Lung (tissue), 12 donors: ENCODE results near the gene EPB41L2. TPM values are rescaled to one million over a fixed set of nuclear protein-coding genes. Genes with fewer than 3 reads are reported as not detected.

Experiments
- ATAC-seq: fragments of 200-7000 bp; cut with Tn5 transposase; one replicate; pipeline ENCODE4 v1.9.1; 2020; ENCODE audit warnings: moderate number of reproducible peaks; ENCODE audit not compliant: insufficient read depth, low FRiP score
- DNase-seq, 3 donors: peaks; one replicate each; pipeline ENCODE4 v3.0.0-alpha.2; 2013 to 2017
- H3K27ac ChIP-seq, 2 donors: one replicate each; pipeline ENCODE4 v1.5.1; 2013; ENCODE audit warnings: mild to moderate bottlenecking in 2 of 2, moderate library complexity in 2 of 2, control low read depth in 1 of 2, inconsistent platforms in 1 of 2, low read depth in 1 of 2, low read length in 1 of 2
- H3K27me3 ChIP-seq, 3 donors: one replicate each; pipeline ENCODE4 v1.5.1; 2013; ENCODE audit warnings: low read length in 2 of 3; ENCODE audit not compliant: control insufficient read depth in 3 of 3, insufficient read depth in 3 of 3
- H3K36me3 ChIP-seq, 4 donors: one replicate each; pipeline ENCODE4 v1.5.1; 2013; ENCODE audit warnings: low read length in 4 of 4, mild to moderate bottlenecking in 1 of 4, moderate library complexity in 1 of 4; ENCODE audit not compliant: control insufficient read depth in 4 of 4, insufficient read depth in 4 of 4
- H3K4me1 ChIP-seq, 5 donors: one replicate each; pipeline ENCODE4 v1.5.1; 2013; ENCODE audit warnings: low read length in 5 of 5, mild to moderate bottlenecking in 2 of 5, moderate library complexity in 1 of 5; ENCODE audit not compliant: control insufficient read depth in 5 of 5, insufficient read depth in 5 of 5
- H3K4me3 ChIP-seq: one replicate; pipeline ENCODE4 v1.5.1; 2013; ENCODE audit warnings: mild to moderate bottlenecking, control low read depth, moderate library complexity
- H3K9ac ChIP-seq, 2 donors: one replicate each; pipeline ENCODE4 v1.5.1; 2013; ENCODE audit warnings: low read length in 2 of 2, control low read depth in 1 of 2; ENCODE audit not compliant: insufficient read depth in 1 of 2
- H3K9me3 ChIP-seq, 4 donors: one replicate each; pipeline ENCODE4 v1.5.1; 2013; ENCODE audit warnings: low read length in 3 of 4, mild to moderate bottlenecking in 1 of 4, moderate library complexity in 1 of 4; ENCODE audit not compliant: control insufficient read depth in 4 of 4, insufficient read depth in 3 of 4
- CTCF ChIP-seq: IDR thresholded peaks from 2 replicates; pipeline ENCODE4 v1.5.1; 2012; ENCODE audit warnings: mild to moderate bottlenecking; ENCODE audit errors: control extremely low read depth, extremely low read depth
- WGBS, 2 donors: extraction: QIAGEN DNeasy Blood & Tissue Kit; methylation state at CpG; one replicate each; pipeline ENCODE4 v1.1.7; 2013; 5-methylcytosine and 5-hydroxymethylcytosine counted together
- polyA plus RNA-seq, 2 donors: library from polyadenylated mRNA; stranded (reverse); fragments of 200-250 nt; gene quantifications; one replicate each; pipeline ENCODE4 v1.2.1, GENCODE V29; 2013
- total RNA-seq, 2 donors: library from RNA; depleted of rRNA in 1 of 2; stranded (reverse); fragments of >200 nt in 1 of 2; gene quantifications; one replicate each; pipeline ENCODE4 v1.2.1, GENCODE V29; 2014 to 2021
- donor health status: control.
- donor health status: control.
- donor health status: Bipolar disorder and iron deficiency.
- donor health status: healthy.
- donor health status: DM: yes; HTN: yes; CAD: no.

Gene EPB41L2
- total and polyA plus RNA-seq, 4 donors, result 21.9 to 265 (median 52.7) TPM

- Histone ChIP-seq H3K27ac (no peak overlapping the region), H3K9me3 (peaks cover 0 to 17% (median 7%) of the 10 kb centered on the region in 4 donors), H3K4me3 (no peak overlapping the region), H3K4me1 (peaks cover 5 to 24% (median 8%) of the 10 kb centered on the region in 5 donors), H3K36me3 (peaks cover 0 to 9% (median 1%) of the 10 kb centered on the region in 4 donors), H3K9ac (no peak overlapping the region), H3K27me3 (no peaks in the 10 kb centered on the region)
- ATAC-seq (no peak), DNase-seq (no peak)
- no peak for TF ChIP-seq CTCF
- WGBS, 2 donors, result 86 to 88% methylated on average over 4 of the region's 4 CpGs
Measured at GRCh38 chr6:131059486-131059885, 3.6 kb downstream of the EPB41L2 start.

- H3K36me3 ChIP-seq, result peaks cover 0 to 18% (median 2%) of the 10 kb centered on the region in 4 donors
- WGBS, 2 donors, result 84 to 96% methylated on average over 1 of the region's 1 CpG
- H3K9me3 ChIP-seq, result peaks cover 7 to 25% (median 12%) of the 10 kb centered on the region in 4 donors
- no peaks in the 10 kb centered on the region for H3K27me3 ChIP-seq
- peaks cover 0 to 16% (median 5%) of the 10 kb centered on the region in 5 donors for H3K4me1 ChIP-seq
- H3K4me3 ChIP-seq, result no peak overlapping the region
- H3K27ac ChIP-seq, result no peak overlapping the region
- H3K9ac ChIP-seq, result no peak overlapping the region
- no peak for TF ChIP-seq CTCF
- DNase-seq (no peak), ATAC-seq (no peak)
Measured at GRCh38 chr6:131058236-131058635, 4.8 kb downstream of the EPB41L2 start.

- TF ChIP-seq CTCF, result no peak
- no peak for ATAC-seq
- H3K9ac ChIP-seq, result no peak overlapping the region
- H3K9me3 ChIP-seq, result peaks cover 7 to 25% (median 12%) of the 10 kb centered on the region in 4 donors
- DNase-seq, result no peak
- H3K27ac ChIP-seq, result no peak overlapping the region
- 97% methylated on average over 6 of the region's 6 CpGs for WGBS, 2 donors
- peaks cover 0 to 18% (median 2%) of the 10 kb centered on the region in 4 donors for H3K36me3 ChIP-seq
- no peaks in the 10 kb centered on the region for H3K27me3 ChIP-seq
- H3K4me3 ChIP-seq, result no peak overlapping the region
- H3K4me1 ChIP-seq, result peaks cover 0 to 2% (median 0%) of the 10 kb centered on the region in 5 donors
Measured at GRCh38 chr6:131054392-131055250, 8.4 kb downstream of the EPB41L2 start.
